Stimulated activated CD4-positive, alpha-beta T cell treated with anti-CD3 and anti-CD28 coated beads, TNF-alpha, amount 100 ng/mL, for 1 hour (primary cell): ENCODE data around the gene PML.
"Not testable (repeated sequence)": the region's sequence is repeated elsewhere in the genome, so short reads cannot be mapped to it uniquely, and the experiment has no call there.

ENCODE experiments used
- DNase-seq, 3 donors: peaks; one replicate each; pipeline ENCODE4 v3.0.0-alpha.2; 2020; ENCODE audit warnings: low read depth in 3 of 3, low spot score in 1 of 3

PML gene

GRCh38 chr15:74037171-74038117 is 42.9 kb downstream of the PML start:
- no peak for DNase-seq

GRCh38 chr15:74038707-74039655 is 44.5 kb downstream of the PML start:
- no peak for DNase-seq

- no peak for DNase-seq
Measured at GRCh38 chr15:74039656-74040010, 45.1 kb downstream of the PML start.

DNA sequence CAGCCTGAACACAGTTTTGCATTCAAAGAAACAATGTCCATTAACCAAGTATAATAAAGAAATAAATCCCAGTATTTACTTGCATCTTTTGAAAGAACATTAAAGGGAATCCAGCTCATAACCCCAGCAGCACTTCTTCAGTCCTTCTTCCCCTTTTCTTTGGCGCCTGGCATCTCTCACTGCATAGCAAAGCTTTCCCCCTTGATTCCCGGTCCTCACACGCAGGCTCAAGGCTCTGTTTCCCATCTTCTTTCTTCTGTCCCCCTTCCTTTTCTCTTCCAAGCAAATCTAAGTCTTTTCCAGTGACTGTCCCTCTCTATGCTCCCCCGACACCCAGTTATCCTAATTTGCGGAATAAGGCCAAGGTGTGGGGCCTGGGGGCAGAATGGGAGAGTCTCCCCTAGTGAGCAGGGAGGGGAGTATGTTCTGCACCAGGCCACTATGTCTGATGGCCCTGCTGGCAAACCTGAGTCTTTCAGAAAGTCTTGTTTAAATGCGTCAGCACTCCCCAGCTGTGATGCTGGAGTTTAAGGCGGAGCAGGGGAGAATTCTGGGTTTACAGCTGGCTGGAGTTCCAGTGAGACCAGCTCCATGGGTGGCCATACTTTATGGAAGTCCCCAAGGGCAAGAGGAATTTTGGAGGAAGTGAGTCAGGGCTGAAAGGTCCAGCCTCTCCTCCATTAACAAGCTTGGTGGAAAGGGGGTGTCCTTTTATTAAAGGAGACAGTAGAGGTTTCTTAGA is 45.8 kb downstream of the PML start:
- no peak for DNase-seq

DNA sequence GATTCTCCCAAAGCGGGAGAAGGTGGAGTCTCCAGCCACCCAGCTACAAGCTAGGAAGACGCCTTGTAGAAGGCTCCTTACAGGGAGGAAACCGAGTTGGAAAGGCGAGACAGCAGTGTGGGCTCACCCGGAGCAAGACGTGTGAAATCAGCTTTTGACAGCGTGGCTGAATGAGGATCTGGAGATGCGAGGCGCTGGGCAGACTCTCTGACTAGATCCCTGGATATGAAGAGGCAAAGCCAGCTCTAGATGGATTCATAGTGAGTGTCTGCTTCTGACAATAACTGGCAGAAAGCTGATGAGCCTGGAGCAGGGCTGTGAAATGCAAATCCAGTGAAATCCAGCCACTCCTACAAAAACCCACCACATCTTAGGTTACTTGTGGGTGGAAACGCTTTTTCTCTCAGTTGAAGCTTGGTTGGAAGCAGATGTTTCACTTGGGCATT is 46.8 kb downstream of the PML start:
- DNase-seq = no peak

DNA sequence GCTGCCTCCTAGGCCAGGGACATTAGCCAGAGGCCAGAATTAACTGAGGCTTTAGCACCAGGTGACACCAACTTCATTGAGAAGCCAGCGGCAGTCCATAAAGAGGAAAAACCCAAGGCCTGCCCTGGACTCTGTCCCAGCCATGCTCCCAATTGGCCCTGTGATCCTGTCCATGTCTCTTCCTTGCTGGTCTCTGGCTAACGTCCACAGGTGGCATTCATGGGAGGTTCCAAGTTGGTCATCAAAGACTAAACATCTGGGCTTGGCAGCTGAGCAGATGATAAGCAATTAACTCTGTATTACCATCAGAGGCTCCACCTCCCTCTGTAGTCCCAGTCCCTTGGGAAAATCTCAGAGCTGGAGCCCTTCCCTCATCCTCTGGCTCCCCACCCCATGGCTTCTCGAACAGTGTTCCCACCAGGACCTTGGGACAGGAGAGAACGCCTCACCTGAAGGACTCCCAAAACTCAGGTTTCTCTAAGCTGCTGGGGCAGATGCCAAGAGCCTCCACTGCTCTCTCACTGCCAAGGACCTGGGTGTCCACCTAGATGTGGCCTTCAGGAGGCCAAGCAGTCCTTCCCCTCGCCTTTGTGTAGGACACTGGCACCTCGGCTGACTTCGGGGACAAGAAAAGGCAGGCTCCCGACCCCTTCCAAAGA is 47.4 kb downstream of the PML start:
- no peak for DNase-seq

DNA sequence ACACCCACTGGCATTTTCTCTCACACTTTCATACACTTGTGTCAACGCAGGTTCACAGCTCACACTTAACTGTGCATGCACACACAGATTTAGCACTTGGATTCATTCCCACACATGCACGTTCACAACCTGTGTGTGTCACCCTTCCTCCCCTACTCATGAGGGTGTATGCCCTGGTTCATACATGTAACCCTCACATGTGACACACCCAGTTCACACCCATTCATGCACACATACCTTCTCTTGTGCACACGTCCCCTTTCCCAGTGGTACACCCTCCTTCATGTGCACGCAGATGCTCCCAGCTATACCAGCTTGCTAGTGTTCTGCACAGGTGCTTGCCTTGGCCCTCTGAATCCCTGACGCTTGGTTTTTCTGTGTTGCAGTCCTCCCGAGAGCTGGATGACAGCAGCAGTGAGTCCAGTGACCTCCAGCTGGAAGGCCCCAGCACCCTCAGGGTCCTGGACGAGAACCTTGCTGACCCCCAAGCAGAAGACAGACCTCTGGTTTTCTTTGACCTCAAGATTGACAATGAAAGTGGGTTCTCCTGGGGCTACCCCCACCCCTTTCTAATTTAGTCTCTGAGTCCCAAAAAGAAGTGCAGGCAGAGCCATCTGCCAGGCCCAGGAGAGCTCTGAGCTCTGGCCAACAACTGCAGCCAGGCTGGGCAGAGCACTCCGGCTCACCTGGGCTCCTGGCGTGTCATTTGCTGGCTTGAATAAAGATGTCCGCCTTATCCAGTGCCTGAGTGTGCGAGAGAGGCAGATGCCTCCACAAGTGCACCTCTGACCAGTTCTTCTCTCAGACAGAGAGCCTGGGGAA is 48.3 kb downstream of the PML start:
- DNase-seq = no peak

DNA sequence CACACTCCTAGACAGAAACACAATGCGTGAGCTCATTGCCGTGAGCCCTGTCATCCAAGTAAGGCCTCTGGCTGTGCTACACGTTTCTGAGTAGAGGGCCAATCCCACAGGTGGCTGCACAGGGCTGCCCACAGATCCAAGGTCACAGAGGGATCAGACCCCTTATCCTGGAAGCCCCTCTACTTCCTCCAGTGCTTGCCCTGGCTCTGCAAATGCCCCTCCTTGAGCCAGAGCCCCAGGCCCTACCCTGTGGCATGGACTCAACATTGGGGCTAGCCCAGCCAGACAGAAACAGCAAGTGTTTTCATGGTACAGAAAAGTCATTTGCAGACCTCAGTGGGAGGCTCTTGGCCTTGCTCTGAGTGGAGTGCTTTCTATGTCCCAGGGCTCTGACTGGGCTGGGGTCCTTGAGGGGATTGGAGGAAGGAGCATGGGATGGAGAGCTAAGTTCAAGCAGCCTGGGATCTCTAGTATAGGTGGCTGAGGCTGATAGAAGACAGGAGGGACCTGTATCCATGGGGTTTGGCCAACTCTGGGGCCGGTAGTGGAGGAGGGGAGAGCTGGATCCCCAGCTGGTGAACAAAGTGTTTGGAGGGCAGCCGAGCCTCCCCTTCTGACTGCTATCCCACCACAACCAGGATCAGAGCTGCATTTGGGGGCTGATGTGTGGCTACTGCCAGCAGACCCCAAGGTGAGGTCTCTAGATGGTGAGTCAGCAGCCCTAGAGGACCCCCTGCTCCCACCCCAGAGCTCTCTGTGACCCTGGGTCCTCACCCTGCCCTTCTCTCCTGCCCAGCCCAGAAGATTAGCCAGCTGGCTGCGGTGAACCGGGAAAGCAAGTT is 49.1 kb downstream of the PML start:
- no peak for DNase-seq

GRCh38 chr15:74044267-74045110 is 50.0 kb downstream of the PML start:
- DNase-seq = no peak

- DNase-seq = no peak
Measured at GRCh38 chr15:74045184-74045583, 50.7 kb downstream of the PML start.

- DNase-seq = no peak
Measured at GRCh38 chr15:74045636-74046274, 51.2 kb downstream of the PML start.

DNA sequence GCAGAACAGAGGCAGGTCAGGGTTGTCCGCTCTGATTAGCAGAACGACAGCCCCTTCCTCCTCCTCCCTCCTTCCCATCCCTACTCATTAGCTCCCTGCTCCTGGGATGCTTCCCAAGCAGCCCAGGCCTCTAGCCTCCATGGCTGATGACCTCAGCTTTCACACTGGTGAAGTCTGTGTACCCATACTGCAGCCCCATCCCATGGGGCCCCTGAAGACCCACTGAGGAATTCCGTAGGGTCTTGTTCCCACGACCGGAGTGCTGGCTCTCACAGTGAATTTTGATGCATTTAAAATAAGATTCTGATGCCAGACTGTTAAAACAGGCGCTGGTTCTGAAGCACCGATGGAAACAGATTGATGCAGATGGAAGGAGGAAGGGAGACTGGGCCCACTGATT is 51.8 kb downstream of the PML start:
- DNase-seq = no peak

DNA sequence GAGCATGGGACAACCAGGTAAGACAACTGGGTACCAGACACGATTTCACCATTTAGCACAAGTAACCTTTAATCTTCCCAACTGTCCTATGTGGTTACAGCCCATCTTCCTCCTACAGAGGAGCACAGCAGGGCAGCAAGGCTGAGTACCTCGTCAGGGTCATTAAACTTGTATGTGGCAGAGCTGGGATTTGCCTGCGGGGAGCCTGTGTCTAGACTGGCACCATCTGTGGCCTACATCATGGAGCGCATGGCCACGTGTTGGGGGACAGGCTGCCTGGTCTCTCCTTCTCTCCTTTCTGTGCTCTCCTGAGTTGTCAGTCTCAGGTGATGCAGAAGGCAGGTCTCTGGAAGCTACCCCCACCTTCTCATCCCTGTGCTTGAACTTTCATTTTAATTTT is 55.6 kb downstream of the PML start:
- DNase-seq = no peak

- no peak for DNase-seq
Measured at GRCh38 chr15:74050556-74051234, 56.2 kb downstream of the PML start.

DNA sequence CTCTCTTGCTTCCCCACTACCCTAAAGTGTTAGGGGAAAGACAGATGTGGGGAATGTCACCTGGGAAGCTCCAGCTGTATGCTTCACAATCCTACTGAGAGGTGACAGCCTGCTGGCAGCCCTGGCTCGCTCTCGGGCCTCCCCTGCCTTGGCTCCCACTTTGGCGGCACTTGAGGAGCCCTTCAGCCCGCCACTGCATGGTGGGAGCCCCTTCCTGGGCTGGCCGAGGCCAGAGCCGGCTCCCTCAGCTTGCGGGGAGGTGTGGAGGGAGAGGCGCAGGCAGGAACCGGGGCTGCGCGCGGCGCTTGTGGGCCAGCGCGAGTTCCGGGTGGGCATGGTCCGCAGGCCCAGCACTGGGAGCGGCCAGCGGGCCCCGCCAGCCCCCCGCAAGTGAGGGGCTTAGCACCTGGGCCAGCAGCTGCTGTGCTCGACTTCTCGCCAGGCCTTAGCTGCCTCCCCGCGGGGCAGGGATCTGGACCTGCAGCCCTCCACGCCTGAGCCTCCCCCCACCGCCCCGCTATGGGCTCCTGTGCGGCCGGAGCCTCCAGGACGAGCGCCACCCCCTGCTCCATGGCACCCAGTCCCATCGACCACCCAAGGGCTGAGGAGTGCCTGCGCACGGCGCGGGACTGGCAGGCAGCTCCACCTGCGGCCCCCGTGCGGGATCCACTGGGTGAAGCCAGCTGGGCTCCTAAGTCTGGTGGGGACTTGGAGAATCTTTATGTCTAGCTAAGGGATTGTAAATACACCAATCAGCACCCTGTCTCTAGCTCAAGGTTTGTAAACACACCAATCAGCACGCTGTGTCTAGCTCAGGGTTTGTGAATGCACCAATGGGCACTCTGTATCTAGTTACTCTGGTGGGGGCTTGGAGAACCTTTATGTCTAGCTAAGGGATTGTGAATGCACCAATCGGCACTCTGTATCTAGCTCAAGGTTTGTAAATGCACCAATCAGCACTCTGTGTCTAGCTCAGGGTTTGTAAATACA is 58.0 kb downstream of the PML start:
- not testable (repeated sequence) for DNase-seq

DNA sequence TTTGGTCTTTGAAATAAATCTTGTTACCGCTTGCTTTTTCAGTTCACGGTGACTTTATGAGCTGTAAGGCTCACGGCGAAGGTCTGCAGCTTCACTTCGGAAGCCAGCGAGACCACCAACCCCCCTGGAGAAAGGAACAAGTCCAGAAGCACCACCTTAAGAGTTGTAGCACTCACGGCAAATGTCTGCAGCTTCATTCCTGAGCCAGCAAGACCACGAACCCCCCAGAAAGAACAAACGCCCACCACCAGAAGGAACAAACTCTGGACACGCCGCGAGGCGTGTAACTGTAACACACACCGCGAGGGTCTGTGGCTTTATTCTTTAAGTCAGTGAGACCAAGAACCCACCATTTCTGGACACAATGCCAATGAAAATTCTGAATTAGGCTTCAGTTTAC is 59.0 kb downstream of the PML start:
- DNase-seq = no peak
